ENCODE data around the gene CCDC88C. TPM values are rescaled to one million over a fixed set of nuclear protein-coding genes. Genes with fewer than 3 reads are reported as not detected.

CCDC88C gene
- total RNA-seq, 4 donors from 2014 or later, result 1.1 to 2.7 (median 2.1) TPM

DNA sequence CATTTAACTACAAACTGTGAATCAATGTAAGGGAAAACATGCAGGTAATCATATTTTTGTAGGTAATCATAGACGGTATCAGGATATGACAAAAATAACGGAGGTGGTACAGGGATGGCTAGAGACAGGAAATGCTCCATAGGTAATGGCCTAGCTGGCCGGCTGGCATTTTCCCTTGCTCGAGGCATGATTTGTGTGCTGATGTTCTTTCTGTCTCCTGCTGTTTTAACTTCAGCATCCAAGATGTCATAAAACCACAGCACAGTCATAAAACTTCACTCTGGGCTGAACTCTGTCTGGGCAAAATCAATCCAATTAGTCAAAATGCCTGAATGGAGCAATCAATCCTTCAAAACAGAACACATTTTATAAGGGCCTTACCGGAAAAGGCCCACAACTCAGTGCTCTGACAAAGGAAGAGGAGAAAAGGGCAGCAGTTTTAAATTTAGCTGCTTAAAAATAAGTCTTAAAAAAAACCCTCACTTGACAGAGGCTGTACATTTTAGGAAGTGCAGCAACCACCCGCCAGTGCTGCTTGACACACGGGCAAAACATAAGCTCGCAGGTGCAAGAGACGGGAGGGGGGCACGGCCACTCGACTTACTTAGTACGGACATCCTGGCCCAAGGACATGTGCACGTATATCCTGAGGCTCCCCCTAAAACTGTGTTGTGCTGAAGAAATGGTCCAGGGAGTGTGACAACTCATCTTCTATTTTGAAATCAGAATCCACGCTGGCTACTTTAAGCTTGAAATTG lies 132.7 kb downstream of the CCDC88C start:
- no peaks in the 10 kb centered on the region for H3K27me3 ChIP-seq
- no peaks in the 10 kb centered on the region for H3K9me3 ChIP-seq
- intact Hi-C loops (cut with DNase I; ENCODE audit: low total_unique reads), result no loop called here
- no peak overlapping the region for H3K4me3 ChIP-seq
- no peak for DNase-seq
- no peaks in the 10 kb centered on the region for H3K4me1 ChIP-seq
- H3K36me3 ChIP-seq, result no peaks in the 10 kb centered on the region
- in situ Hi-C loops (cut with MboI; ENCODE audit: low sequenced_read_pairs in 4 of 4), result loop anchor here (5.0 to 25.0 kb wide), 7 partner anchors 98 to 383 kb away; partner anchors contain the start of gene RPS6KA5 (in 1 of the 4)
- ATAC-seq, result no peak
- no peak overlapping the region for H3K27ac ChIP-seq
- TF ChIP-seq POLR2A (IDR thresholded peaks at IDR 0.05), result no peak
- TF ChIP-seq, protein P1, sequence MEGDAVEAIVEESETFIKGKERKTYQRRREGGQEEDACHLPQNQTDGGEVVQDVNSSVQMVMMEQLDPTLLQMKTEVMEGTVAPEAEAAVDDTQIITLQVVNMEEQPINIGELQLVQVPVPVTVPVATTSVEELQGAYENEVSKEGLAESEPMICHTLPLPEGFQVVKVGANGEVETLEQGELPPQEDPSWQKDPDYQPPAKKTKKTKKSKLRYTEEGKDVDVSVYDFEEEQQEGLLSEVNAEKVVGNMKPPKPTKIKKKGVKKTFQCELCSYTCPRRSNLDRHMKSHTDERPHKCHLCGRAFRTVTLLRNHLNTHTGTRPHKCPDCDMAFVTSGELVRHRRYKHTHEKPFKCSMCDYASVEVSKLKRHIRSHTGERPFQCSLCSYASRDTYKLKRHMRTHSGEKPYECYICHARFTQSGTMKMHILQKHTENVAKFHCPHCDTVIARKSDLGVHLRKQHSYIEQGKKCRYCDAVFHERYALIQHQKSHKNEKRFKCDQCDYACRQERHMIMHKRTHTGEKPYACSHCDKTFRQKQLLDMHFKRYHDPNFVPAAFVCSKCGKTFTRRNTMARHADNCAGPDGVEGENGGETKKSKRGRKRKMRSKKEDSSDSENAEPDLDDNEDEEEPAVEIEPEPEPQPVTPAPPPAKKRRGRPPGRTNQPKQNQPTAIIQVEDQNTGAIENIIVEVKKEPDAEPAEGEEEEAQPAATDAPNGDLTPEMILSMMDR (IDR thresholded peaks at IDR 0.05 in 4 of 5, conservative IDR thresholded peaks at IDR 0.05 in 1 of 5), result no peak

DNA sequence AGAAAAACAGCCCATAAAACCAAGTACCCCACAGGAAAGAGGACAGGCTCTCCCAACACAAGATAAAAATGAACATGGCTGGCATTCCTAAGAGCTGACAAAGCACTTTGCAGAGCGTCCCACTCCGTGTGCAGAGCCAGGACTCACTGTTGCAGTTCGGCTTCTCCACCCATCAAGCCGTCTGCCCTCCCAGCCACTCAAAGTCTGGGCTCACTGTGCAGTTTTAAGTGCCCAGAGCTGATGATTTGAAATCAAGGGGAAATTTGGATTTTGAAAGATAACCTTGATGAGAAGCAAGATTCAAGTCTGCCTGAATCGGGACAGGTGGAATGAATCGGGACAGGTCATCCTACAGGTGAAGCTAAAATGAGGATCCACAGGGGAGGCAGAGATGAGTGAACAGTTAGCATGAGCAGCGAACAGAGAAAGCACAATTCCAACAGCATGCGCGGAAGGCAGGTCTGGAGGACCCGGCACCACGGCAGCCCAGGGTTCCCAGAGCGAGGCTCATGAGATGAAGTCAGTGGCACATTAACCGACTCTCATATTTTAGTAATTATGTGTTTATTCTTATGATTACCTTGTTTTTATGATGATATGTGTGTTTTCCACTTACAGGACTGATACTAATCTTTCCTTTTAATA lies 133.4 kb downstream of the CCDC88C start:
- H3K36me3 ChIP-seq, result no peaks in the 10 kb centered on the region
- TF ChIP-seq, protein P1 (IDR thresholded peaks at IDR 0.05 in 4 of 5, conservative IDR thresholded peaks at IDR 0.05 in 1 of 5), result no peak
- no peak for TF ChIP-seq POLR2A (IDR thresholded peaks at IDR 0.05)
- H3K27me3 ChIP-seq, result no peaks in the 10 kb centered on the region
- no peak for ATAC-seq
- intact Hi-C loops (cut with DNase I; ENCODE audit: low total_unique reads), result no loop called here
- no peak for DNase-seq
- in situ Hi-C loops (cut with MboI; ENCODE audit: low sequenced_read_pairs in 4 of 4), result loop anchor here (5.0 to 25.0 kb wide), 5 partner anchors 97 to 379 kb away; partner anchors contain the start of gene RPS6KA5 (in 1 of the 4)
- no peaks in the 10 kb centered on the region for H3K9me3 ChIP-seq
- H3K4me3 ChIP-seq, result no peak overlapping the region
- H3K4me1 ChIP-seq, result no peaks in the 10 kb centered on the region
- no peak overlapping the region for H3K27ac ChIP-seq

DNA sequence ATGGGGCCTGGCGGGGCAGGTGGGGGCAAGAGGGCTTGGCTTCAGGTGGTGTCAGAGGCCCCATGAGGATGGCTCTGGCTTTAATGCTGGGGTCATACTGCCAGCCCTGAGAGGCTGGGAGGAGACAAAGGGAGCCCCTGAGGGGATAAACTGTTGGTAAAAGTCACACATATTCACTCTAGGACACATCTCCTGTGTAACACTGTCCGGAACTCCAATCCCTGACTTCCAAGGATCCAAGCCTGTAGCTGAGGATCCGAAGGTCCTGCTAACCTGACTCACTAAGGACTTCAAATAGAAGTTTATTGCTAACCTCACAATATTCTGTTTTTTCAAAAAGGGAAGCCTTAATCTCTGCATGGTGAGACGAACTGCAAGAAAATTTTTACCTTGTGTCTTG lies 134.0 kb downstream of the CCDC88C start:
- no peak for ATAC-seq
- intact Hi-C loops (cut with DNase I; ENCODE audit: low total_unique reads), result no loop called here

DNA sequence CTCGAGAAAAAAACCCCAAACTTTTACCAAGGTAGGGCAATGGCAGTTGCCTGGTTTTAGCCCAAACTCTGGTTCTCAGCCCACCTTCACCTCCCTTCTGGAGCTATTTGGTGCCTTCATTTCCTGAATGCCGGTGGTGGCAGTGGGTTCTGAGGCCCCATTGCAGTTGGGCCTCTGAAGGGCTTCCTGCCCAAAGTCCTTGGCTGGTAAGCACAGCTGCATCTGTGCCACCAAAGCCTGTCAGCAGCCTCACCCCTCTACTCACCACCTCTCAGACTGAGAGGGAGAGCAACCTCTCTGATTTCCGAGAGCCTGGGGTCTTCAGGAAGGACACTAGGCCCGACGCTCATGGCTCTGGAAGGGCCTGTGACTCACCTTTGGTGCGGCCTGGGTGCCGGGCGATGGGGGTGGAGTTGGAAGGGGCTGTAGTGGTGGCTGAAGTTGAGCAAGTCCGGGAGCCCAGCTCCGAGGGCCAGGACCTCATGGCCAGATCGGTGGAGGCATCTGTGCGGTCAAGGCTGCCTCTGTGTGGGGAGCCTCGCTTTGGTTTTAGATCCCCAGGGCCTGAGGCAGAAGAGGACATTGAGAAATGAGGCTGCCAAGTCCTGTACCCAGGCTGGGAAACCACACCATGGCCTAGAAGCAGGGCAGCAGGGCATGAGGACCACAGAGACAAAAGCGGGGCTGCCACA lies 134.5 kb downstream of the CCDC88C start:
- intact Hi-C loops (cut with DNase I; ENCODE audit: low total_unique reads), result no loop called here
- DNase-seq (no peak), ATAC-seq (no peak)
- no peaks in the 10 kb centered on the region for H3K36me3 ChIP-seq
- H3K4me1 ChIP-seq, result no peaks in the 10 kb centered on the region
- H3K27me3 ChIP-seq, result no peaks in the 10 kb centered on the region
- no peak overlapping the region for H3K4me3 ChIP-seq
- H3K27ac ChIP-seq, result no peak overlapping the region
- no peak for TF ChIP-seq POLR2A (IDR thresholded peaks at IDR 0.05)
- TF ChIP-seq, protein P1 (IDR thresholded peaks at IDR 0.05 in 4 of 5, conservative IDR thresholded peaks at IDR 0.05 in 1 of 5), result no peak
- in situ Hi-C loops (cut with MboI; ENCODE audit: low sequenced_read_pairs in 4 of 4), result loop anchor here (5.0 to 25.0 kb wide), 5 partner anchors 96 to 378 kb away; partner anchors contain the start of gene RPS6KA5 (in 1 of the 4)
- no peaks in the 10 kb centered on the region for H3K9me3 ChIP-seq

More for the DNA sequence above, 134.0 kb downstream of the CCDC88C start:
- Histone ChIP-seq H3K4me3 (no peak overlapping the region), H3K36me3 (no peaks in the 10 kb centered on the region), H3K4me1 (no peaks in the 10 kb centered on the region), H3K9me3 (no peaks in the 10 kb centered on the region), H3K27ac (no peak overlapping the region), H3K27me3 (no peaks in the 10 kb centered on the region)
- TF ChIP-seq, protein P1 (IDR thresholded peaks at IDR 0.05 in 4 of 5, conservative IDR thresholded peaks at IDR 0.05 in 1 of 5), result no peak
- TF ChIP-seq POLR2A (IDR thresholded peaks at IDR 0.05), result no peak
- in situ Hi-C loops (cut with MboI; ENCODE audit: low sequenced_read_pairs in 4 of 4), result loop anchor here (5.0 to 25.0 kb wide), 5 partner anchors 96 to 379 kb away; partner anchors contain the start of gene RPS6KA5 (in 1 of the 4)
- no peak for DNase-seq
